Measurements from ENCODE around the gene IPO9. TPM values are rescaled to one million over a fixed set of nuclear protein-coding genes. Genes with fewer than 3 reads are reported as not detected.

Gene IPO9
- total RNA-seq, 1 experiment from 2014 or later: 76.2 TPM

DNA sequence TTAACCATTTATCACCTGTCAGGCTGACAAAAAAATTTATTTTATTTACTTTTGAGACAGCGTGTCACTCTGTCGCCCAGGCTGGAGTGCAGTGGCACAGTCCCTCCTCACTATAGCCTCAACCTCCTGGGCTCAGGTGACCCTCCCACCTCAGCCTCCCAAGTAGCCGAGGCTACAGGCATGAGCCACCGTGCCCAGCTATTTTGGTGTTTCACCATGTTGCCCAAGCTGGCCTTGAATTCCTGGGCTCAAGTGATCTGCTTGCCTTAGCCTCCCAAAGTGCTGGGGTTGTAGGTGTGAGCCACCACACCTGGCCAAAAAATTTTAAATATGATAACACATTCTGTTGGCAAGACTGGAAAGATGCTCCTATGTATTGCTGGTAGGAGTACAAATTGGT is 11.1 kb downstream of the IPO9 start:
- Histone ChIP-seq H3K27me3 (ENCODE audit: insufficient read depth, low read depth) (no peaks in the 10 kb centered on the region), H3K4me2 (no peak overlapping the region), H3K36me3 (ENCODE audit: low read depth) (peaks cover 13% of the 10 kb centered on the region; the same call in 1 of the 2 replicates), H3K9me3 (ENCODE audit: insufficient read depth, low read depth) (no peaks in the 10 kb centered on the region), H3K4me1 (replicated peaks; ENCODE audit: insufficient read depth) (no peaks in the 10 kb centered on the region), H3K79me2 (ENCODE audit: low read depth) (peaks cover 99% of the 10 kb centered on the region), H3K9me2 (ENCODE audit: insufficient read depth) (no peaks in the 10 kb centered on the region), H3F3A (ENCODE audit: insufficient read depth, low read depth) (peaks cover 11% of the 10 kb centered on the region; the same call in 1 of the 2 replicates), H4K20me1 (ENCODE audit: insufficient read depth) (peaks cover 35% of the 10 kb centered on the region), H3K27ac (no peak overlapping the region), H3K4me3 (no peak overlapping the region), H2AFZ (no peak overlapping the region)
- DNase-seq: no peak
- intact Hi-C loops (cut with micrococcal nuclease; ENCODE audit: unreplicated experiment): no loop called here
- TF ChIP-seq, protein P1, sequence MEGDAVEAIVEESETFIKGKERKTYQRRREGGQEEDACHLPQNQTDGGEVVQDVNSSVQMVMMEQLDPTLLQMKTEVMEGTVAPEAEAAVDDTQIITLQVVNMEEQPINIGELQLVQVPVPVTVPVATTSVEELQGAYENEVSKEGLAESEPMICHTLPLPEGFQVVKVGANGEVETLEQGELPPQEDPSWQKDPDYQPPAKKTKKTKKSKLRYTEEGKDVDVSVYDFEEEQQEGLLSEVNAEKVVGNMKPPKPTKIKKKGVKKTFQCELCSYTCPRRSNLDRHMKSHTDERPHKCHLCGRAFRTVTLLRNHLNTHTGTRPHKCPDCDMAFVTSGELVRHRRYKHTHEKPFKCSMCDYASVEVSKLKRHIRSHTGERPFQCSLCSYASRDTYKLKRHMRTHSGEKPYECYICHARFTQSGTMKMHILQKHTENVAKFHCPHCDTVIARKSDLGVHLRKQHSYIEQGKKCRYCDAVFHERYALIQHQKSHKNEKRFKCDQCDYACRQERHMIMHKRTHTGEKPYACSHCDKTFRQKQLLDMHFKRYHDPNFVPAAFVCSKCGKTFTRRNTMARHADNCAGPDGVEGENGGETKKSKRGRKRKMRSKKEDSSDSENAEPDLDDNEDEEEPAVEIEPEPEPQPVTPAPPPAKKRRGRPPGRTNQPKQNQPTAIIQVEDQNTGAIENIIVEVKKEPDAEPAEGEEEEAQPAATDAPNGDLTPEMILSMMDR (conservative IDR thresholded peaks at IDR 0.05): no peak
- TF ChIP-seq EZH2 (IDR thresholded peaks at IDR 0.05; ENCODE audit: low read depth): no peak
- ChIA-PET POLR2A (ENCODE audit: unreplicated experiment) (no interaction called here), CTCF (interaction anchor here (0.6 kb wide), 1 partner anchor 1155 kb away, joined by 3 read pairs; no protein-coding TSS in a partner anchor)
- BruUV-seq (replicated peaks): no TSS peak

DNA sequence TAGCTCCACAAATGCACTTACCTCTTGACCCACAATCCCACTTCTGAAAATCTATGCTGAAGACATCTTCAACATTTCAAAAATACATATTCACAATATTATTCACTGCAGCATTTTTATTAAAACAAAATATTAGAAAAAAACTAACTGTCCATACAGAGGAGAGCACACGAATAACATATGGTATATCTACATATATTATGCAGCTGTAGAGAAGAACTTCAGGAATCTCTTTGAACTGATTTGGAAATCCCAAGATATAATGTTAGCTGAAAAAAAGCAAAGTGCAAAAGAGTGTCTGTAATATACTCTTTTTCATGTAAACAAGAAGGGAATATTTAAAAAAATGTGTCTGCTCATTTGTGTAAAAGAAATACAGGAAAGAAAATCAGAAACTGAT is 11.5 kb downstream of the IPO9 start:
- CTCF ChIA-PET: interaction anchor here (0.6 kb wide), 1 partner anchor 1154 kb away, joined by 3 read pairs; no protein-coding TSS in a partner anchor
- no peak overlapping the region for H3K27ac ChIP-seq

DNA sequence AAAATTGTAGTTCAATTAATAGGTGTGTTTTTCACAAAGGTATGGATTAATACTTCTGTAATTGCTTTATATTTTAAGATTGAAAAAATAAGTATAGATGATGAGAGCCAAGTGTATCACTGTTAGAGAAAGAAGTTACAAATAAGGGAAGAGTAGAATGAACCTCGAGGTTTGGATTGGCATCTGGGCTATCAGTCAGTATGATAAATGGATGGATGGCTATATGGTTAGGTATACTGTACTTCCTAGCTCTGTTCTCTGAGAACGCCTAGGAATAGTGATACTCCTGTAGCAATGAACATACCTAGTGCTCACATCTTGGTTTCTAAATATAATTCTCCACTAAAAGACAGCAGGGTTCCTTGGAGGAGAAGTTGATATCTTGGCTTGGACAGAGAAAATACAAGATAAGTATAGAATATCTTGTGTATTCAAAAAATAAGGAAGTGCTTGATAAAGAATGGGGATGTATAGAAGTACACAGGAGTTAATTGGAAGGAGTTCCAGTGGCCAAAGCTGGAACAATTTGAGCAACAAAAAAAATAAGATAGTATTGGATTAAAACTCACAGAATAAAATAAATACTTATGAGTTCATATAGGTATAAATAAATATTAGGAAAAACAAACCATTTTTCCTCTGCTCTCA is 12.4 kb downstream of the IPO9 start:
- TF ChIP-seq EZH2 (IDR thresholded peaks at IDR 0.05; ENCODE audit: low read depth): no peak
- TF ChIP-seq, protein P1 (conservative IDR thresholded peaks at IDR 0.05): no peak
- H3F3A ChIP-seq (ENCODE audit: insufficient read depth, low read depth): peaks cover 8% of the 10 kb centered on the region; the same call in 1 of the 2 replicates
- H3K79me2 ChIP-seq (ENCODE audit: low read depth): peaks cover 99% of the 10 kb centered on the region
- H3K36me3 ChIP-seq (ENCODE audit: low read depth): peaks cover 9% of the 10 kb centered on the region; the same call in 1 of the 2 replicates
- no peaks in the 10 kb centered on the region for H3K4me1 ChIP-seq (replicated peaks; ENCODE audit: insufficient read depth)
- ChIA-PET CTCF (no interaction called here), POLR2A (ENCODE audit: unreplicated experiment) (no interaction called here)
- no peak overlapping the region for H2AFZ ChIP-seq
- H3K9me3 ChIP-seq (ENCODE audit: insufficient read depth, low read depth): no peaks in the 10 kb centered on the region
- no peak overlapping the region for H3K4me2 ChIP-seq
- H3K9me2 ChIP-seq (ENCODE audit: insufficient read depth): no peaks in the 10 kb centered on the region
- no peak for DNase-seq
- BruUV-seq (replicated peaks): no TSS peak
- H3K27me3 ChIP-seq (ENCODE audit: insufficient read depth, low read depth): no peaks in the 10 kb centered on the region
- no peak overlapping the region for H3K4me3 ChIP-seq
- H4K20me1 ChIP-seq (ENCODE audit: insufficient read depth): peaks cover 29% of the 10 kb centered on the region
- no peak overlapping the region for H3K27ac ChIP-seq
- intact Hi-C loops (cut with micrococcal nuclease; ENCODE audit: unreplicated experiment): no loop called here

More for the DNA sequence above, 11.5 kb downstream of the IPO9 start:
- DNase-seq: no peak
- H3K79me2 ChIP-seq (ENCODE audit: low read depth): peaks cover 99% of the 10 kb centered on the region
- no peaks in the 10 kb centered on the region for H3K4me1 ChIP-seq (replicated peaks; ENCODE audit: insufficient read depth)
- no peaks in the 10 kb centered on the region for H3K9me3 ChIP-seq (ENCODE audit: insufficient read depth, low read depth)
- H2AFZ ChIP-seq: no peak overlapping the region
- no peak overlapping the region for H3K4me3 ChIP-seq
- POLR2A ChIA-PET (ENCODE audit: unreplicated experiment): interaction anchor here (0.5 kb wide), 1 partner anchor 149 kb away, joined by 3 read pairs; no protein-coding TSS in a partner anchor
- H4K20me1 ChIP-seq (ENCODE audit: insufficient read depth): peaks cover 33% of the 10 kb centered on the region
- peaks cover 13% of the 10 kb centered on the region; the same call in 1 of the 2 replicates for H3K36me3 ChIP-seq (ENCODE audit: low read depth)
- TF ChIP-seq, protein P1 (conservative IDR thresholded peaks at IDR 0.05): no peak
- TF ChIP-seq EZH2 (IDR thresholded peaks at IDR 0.05; ENCODE audit: low read depth): no peak
- H3K9me2 ChIP-seq (ENCODE audit: insufficient read depth): no peaks in the 10 kb centered on the region
- BruUV-seq (replicated peaks): no TSS peak
- no peak overlapping the region for H3K4me2 ChIP-seq
- intact Hi-C loops (cut with micrococcal nuclease; ENCODE audit: unreplicated experiment): no loop called here
- H3F3A ChIP-seq (ENCODE audit: insufficient read depth, low read depth): peaks cover 10% of the 10 kb centered on the region; the same call in 1 of the 2 replicates
- H3K27me3 ChIP-seq (ENCODE audit: insufficient read depth, low read depth): no peaks in the 10 kb centered on the region
